KMS-11 (cell line): Measurements from ENCODE around the gene PCDH12.

ENCODE experiments used
- H2AFZ ChIP-seq: fragments of 200-600 bp; sonication (generic); 2 replicates; pipeline ENCODE4 v1.6.1; 2016; ENCODE audit warnings: antibody characterized with exemption, mixed run types, low read depth
- H3K27ac ChIP-seq: fragments of 200-600 bp; sonication (generic); 2 replicates; pipeline ENCODE4 v1.6.1; 2016; ENCODE audit warnings: mild to moderate bottlenecking, mixed run types
- H3K27me3 ChIP-seq: fragments of 200-600 bp; sonication (generic); 2 replicates; pipeline ENCODE4 v1.6.1; 2017; ENCODE audit warnings: mild to moderate bottlenecking, low read depth, mixed run types, moderate library complexity; ENCODE audit not compliant: insufficient read depth
- H3K36me3 ChIP-seq: fragments of 200-600 bp; sonication (generic); 2 replicates; pipeline ENCODE4 v1.6.1; 2017; ENCODE audit warnings: mild to moderate bottlenecking, mixed run types; ENCODE audit not compliant: insufficient read depth
- H3K4me1 ChIP-seq: fragments of 200-600 bp; sonication (generic); 2 replicates; pipeline ENCODE4 v1.6.1; 2016; ENCODE audit warnings: mild to moderate bottlenecking, low read depth, mixed run types; ENCODE audit not compliant: poor library complexity, severe bottlenecking
- H3K4me2 ChIP-seq: fragments of 200-600 bp; sonication (generic); 2 replicates; pipeline ENCODE4 v1.7.0; 2016; ENCODE audit warnings: mild to moderate bottlenecking, mixed run types
- H3K4me3 ChIP-seq: fragments of 200-600 bp; sonication (generic); IDR thresholded peaks from 2 replicates; pipeline ENCODE4 v1.6.1; 2017; ENCODE audit warnings: low read depth, low read length, mixed read lengths; ENCODE audit not compliant: insufficient read depth
- H3K79me2 ChIP-seq: fragments of 200-600 bp; sonication (generic); 2 replicates; pipeline ENCODE4 v1.6.1; 2016; ENCODE audit warnings: low read depth, mixed run types; ENCODE audit not compliant: insufficient read depth
- H3K9ac ChIP-seq: fragments of 200-600 bp; sonication (generic); 2 replicates; pipeline ENCODE4 v1.6.1; 2016; ENCODE audit warnings: mild to moderate bottlenecking, mixed run types
- H4K20me1 ChIP-seq: fragments of 200-600 bp; sonication (generic); 2 replicates; pipeline ENCODE4 v1.6.1; 2016; ENCODE audit warnings: mild to moderate bottlenecking, mixed run types; ENCODE audit not compliant: insufficient read depth
- TF ChIP-seq, protein P1 (sequence below): fragments of 200-600 bp; sonication (generic); conservative IDR thresholded peaks from 2 replicates; pipeline ENCODE4 v1.6.1; 2017; ENCODE audit warnings: low read depth, mild to moderate bottlenecking, antibody characterized with exemption, low read length, moderate library complexity, mixed read lengths

PCDH12 gene

DNA sequence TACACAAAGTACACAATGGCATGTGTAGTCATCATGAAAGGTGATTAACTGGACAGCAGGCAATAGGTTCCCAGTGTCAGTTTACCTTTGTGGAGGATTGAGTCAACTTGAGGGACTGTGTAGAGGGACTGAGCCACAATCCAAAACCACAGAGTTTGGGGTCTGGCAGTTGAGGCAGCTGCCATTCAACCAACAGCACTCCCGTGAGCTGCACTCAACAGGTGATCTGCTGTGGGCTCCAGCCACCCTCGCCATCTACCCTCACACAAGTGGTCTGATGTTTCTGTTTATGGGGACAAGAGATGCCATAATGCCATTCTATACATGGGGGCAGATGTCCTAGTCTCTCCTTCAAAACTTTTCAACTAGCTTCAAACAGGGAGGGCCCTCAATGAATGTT is 37.2 kb downstream of the PCDH12 start:
- no peak overlapping the region for H2AFZ ChIP-seq
- H3K36me3 ChIP-seq = no peaks in the 10 kb centered on the region
- no peak overlapping the region for H3K4me3 ChIP-seq
- H4K20me1 ChIP-seq = no peaks in the 10 kb centered on the region
- peaks cover 14% of the 10 kb centered on the region for H3K4me1 ChIP-seq
- H3K4me2 ChIP-seq = no peak overlapping the region
- H3K27ac ChIP-seq = no peak overlapping the region
- peaks cover 5% of the 10 kb centered on the region; the same call in 1 of the 2 replicates for H3K79me2 ChIP-seq
- H3K27me3 ChIP-seq = no peaks in the 10 kb centered on the region
- TF ChIP-seq, protein P1, sequence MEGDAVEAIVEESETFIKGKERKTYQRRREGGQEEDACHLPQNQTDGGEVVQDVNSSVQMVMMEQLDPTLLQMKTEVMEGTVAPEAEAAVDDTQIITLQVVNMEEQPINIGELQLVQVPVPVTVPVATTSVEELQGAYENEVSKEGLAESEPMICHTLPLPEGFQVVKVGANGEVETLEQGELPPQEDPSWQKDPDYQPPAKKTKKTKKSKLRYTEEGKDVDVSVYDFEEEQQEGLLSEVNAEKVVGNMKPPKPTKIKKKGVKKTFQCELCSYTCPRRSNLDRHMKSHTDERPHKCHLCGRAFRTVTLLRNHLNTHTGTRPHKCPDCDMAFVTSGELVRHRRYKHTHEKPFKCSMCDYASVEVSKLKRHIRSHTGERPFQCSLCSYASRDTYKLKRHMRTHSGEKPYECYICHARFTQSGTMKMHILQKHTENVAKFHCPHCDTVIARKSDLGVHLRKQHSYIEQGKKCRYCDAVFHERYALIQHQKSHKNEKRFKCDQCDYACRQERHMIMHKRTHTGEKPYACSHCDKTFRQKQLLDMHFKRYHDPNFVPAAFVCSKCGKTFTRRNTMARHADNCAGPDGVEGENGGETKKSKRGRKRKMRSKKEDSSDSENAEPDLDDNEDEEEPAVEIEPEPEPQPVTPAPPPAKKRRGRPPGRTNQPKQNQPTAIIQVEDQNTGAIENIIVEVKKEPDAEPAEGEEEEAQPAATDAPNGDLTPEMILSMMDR = no peak
- no peak overlapping the region for H3K9ac ChIP-seq

DNA sequence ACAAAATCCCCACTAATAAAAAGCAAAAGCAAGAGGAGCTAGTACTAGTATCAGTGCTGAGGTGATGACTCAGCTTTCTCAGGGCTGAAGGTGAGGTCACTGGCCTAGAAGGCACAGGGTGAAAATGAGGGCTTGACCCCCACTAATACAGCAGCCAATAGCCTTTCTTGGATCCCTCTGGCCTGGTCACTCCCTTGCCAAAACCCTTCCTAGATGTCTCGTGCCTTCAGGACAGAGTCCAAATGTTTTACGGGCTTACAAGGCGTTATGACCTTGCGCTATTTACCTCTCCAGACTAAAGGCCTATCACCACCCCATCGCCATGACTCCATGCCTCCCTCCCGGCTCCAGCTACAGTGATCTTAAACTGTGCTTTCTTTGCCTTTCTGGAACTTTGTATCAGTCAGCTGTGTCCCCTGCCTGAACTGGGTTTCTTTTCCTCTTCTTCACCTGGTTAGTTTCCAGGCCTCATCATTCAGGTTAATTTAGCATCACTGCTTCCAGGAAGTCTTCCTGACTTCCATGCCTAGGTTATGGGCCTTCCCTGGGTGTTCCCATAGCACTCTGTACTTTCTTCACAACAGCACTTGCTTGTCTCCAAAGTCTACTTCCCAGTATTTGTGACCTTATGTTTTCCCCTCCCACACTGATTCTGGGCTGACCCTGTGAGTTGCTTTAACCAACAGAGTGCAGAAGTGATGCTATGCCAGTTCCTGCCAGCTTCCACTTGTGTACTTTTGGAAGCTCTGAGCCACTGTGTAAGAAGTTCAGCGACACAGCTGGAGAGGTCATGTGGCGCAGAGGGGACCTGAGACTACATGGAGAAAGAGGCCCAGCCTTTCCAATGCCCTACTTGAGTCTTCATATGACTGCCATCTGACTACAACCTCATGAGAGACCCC is 38.5 kb downstream of the PCDH12 start:
- Histone ChIP-seq H4K20me1 (no peaks in the 10 kb centered on the region), H3K4me3 (no peak overlapping the region), H3K27ac (no peak overlapping the region), H2AFZ (no peak overlapping the region), H3K27me3 (no peaks in the 10 kb centered on the region), H3K4me2 (no peak overlapping the region), H3K9ac (no peak overlapping the region), H3K36me3 (no peaks in the 10 kb centered on the region), H3K79me2 (peaks cover 4% of the 10 kb centered on the region; the same call in 1 of the 2 replicates), H3K4me1 (peaks cover 9% of the 10 kb centered on the region)
- TF ChIP-seq, protein P1 = no peak

DNA sequence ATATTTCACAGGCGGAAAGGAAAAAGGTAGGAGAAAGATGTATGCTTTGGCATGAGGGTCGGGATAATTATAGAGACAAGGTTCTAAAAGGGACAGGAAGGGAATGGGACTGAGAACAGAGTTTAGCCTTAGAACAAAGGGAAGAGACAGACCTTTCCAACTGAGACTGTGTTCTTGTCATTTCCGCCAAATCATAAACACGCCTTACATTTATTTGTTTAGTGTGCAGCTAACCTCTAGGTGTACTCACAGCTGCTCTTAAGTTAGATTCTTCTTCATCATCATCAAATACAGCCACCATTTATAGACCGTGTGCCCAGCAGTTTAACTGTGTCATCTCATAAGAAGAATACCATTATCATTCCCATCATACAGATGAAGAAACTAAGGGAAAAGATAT is 40.2 kb downstream of the PCDH12 start:
- Histone ChIP-seq H3K4me2 (no peak overlapping the region), H3K36me3 (no peaks in the 10 kb centered on the region), H3K4me1 (peaks cover 6% of the 10 kb centered on the region), H3K27me3 (no peaks in the 10 kb centered on the region), H4K20me1 (no peaks in the 10 kb centered on the region), H3K27ac (no peak overlapping the region), H3K9ac (no peak overlapping the region), H3K79me2 (no peaks in the 10 kb centered on the region), H2AFZ (no peak overlapping the region), H3K4me3 (no peak overlapping the region)
- TF ChIP-seq, protein P1 = no peak

DNA sequence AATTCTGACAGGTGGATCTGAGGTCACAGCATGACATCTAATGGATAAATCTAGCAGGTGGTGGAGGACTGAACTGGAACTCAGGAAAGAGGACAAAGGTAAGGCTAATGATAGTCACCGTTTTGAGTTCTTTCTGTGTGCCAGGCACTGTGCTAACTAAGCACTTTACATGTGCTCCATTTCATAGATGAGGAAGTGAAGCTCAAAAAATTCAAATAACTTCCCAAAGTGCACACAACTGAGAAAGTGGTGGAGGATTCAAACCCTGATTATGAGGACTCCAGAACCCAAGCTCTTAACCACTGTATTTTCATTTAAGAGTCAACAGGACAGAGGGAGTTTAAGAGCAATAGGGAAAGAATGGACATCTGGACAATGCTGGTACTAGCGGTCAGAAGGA is 41.5 kb downstream of the PCDH12 start:
- no peaks in the 10 kb centered on the region for H3K36me3 ChIP-seq
- H3K4me3 ChIP-seq = no peak overlapping the region
- no peak overlapping the region for H3K4me2 ChIP-seq
- H3K27me3 ChIP-seq = no peaks in the 10 kb centered on the region
- H2AFZ ChIP-seq = no peak overlapping the region
- no peak overlapping the region for H3K27ac ChIP-seq
- no peaks in the 10 kb centered on the region for H4K20me1 ChIP-seq
- no peaks in the 10 kb centered on the region for H3K79me2 ChIP-seq
- TF ChIP-seq, protein P1 = no peak
- H3K4me1 ChIP-seq = peaks cover 6% of the 10 kb centered on the region
- H3K9ac ChIP-seq = no peak overlapping the region
